Measurements from ENCODE around the gene ETV4.

The ETV4 gene

DNA sequence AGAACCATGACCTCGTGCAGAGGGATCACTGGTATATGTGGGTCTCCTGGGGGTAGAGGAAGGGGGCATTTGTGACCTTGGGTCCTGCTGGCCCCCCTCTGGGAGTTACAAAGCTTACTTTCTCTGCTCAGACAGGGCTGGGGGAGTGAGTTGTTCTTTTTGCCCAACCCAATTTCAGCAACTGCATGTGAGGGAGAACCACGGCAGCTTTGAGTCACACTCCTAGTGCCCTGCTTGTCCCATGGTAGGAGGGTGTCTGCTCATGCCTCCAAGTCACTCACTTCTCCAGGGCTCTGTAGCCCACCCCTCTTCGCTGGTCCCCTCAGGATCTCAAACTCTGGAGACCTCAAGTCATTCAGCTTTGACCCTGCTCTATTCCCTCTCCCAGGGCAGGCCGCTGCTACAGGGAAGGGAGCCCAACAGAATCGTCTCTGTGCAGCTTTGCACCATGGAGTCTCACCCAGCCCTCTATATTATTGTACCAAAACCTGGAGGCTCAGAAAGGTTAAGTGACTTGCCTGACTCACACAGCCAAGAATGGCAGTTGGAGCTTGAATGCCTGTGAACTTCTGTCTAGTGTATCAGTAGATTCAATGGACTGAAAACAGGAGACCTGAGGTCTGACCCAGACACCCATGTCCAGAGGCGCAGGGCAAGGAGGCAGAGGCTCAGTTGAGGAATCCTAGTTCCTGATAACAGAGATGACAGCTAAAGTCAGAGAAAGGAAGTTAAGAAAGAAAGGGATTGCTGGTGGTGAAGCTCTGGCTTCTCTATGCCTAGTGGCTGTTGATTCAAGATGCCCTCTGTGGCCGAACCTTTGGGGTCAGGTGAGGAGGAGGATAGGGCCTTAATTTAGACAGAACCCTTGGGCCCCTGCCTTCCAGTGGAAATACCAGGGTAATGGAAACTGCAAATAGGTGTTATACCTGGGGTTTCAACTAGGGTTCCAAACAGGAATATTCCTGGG, 14.6 kb upstream of the ETV4 start:
- no peak for DNase-seq (ENCODE audit: low spot score)
- peaks cover 7% of the 10 kb centered on the region for H3K4me1 Mint-ChIP-seq (ENCODE audit: low read depth)
- no peak overlapping the region for H3K4me3 Mint-ChIP-seq
- no peak overlapping the region for H3K27ac Mint-ChIP-seq
- H3K27me3 Mint-ChIP-seq (ENCODE audit: low read depth): peaks cover 26% of the 10 kb centered on the region
- no peaks in the 10 kb centered on the region for H3K9me3 Mint-ChIP-seq
- no peaks in the 10 kb centered on the region for H3K36me3 Mint-ChIP-seq (ENCODE audit: low read depth)

DNA sequence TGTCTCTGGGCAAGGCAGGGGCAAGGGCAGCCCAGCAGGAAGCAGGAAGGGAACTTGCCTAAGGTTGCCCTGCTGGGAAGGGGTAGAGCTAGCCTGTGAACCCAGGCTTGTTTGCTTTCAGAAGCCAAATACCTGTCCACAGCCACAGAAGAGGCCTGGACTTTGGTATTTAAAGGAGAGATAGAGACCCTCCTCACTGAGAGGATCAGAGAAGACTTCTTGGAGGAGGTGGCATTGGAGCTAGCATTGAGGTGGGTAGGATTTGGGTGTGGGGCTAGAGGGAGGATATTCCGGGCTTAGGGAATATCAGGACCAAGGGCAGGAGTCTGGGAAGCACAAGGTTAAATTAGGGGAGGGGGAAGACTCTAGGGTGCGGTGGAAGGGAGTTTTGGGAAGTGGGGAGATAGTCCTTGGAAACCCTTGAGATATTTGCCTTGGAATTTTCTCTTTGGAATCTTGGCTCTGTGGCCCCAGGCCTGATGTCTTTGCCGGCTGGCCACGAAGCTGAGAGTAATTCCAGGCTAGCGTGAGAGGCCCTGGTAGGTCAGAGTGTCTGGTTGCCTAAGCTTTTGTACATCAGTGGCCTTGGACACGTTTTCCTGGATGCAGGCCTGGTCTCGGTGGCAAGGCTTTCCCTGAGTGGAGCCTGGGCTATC, 13.1 kb upstream of the ETV4 start:
- H3K4me1 Mint-ChIP-seq (ENCODE audit: low read depth): peaks cover 7% of the 10 kb centered on the region
- peaks cover 27% of the 10 kb centered on the region for H3K27me3 Mint-ChIP-seq (ENCODE audit: low read depth)
- H3K36me3 Mint-ChIP-seq (ENCODE audit: low read depth): no peaks in the 10 kb centered on the region
- H3K4me3 Mint-ChIP-seq: no peak overlapping the region
- no peak overlapping the region for H3K27ac Mint-ChIP-seq
- no peak for DNase-seq (ENCODE audit: low spot score)
- no peaks in the 10 kb centered on the region for H3K9me3 Mint-ChIP-seq

DNA sequence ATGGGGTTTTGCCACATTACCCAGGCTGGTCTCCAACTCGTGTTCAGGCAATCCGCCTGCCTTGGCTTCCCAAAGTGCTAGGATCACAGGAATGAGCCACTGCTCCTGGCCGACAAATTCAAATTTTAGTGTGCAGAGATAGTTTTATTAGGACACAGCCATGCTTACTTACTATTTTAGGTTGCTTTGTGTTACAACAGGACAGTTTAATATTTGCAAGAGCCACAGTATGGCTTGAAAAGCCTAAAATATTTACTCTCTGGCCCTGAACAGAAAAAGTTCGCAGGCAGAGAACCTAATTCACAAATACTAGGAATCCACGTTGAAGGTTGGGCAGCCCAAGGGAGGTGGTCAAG, 12.6 kb upstream of the ETV4 start:
- Mint-ChIP-seq H3K9me3 (no peaks in the 10 kb centered on the region), H3K36me3 (ENCODE audit: low read depth) (no peaks in the 10 kb centered on the region), H3K4me3 (no peak overlapping the region), H3K4me1 (ENCODE audit: low read depth) (peaks cover 7% of the 10 kb centered on the region), H3K27ac (no peak overlapping the region), H3K27me3 (ENCODE audit: low read depth) (peaks cover 28% of the 10 kb centered on the region)
- DNase-seq (ENCODE audit: low spot score): no peak

DNA sequence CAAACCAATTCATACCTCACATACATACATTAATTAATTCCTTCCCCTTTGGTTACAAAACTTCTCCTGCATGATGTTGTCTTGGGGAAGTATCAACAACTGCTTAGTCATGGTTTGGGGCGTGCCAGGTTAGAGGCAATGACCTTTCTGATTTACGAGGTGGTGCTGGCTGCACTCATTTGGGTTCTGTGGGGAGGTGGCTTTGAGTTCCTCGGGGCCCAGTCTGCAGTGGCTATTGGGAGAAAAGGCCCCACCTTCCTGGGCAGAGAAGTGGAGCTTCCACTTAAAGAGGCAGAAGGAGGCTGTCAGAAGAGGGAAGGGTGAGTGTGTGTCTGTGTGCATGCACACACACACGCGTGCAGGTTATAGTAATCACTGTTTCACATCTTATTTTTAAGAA, 10.2 kb upstream of the ETV4 start:
- Mint-ChIP-seq H3K36me3 (ENCODE audit: low read depth) (no peaks in the 10 kb centered on the region), H3K9me3 (no peaks in the 10 kb centered on the region), H3K27ac (peak overlapping the region; percentile 42), H3K4me3 (no peak overlapping the region), H3K27me3 (ENCODE audit: low read depth) (peaks cover 20% of the 10 kb centered on the region), H3K4me1 (ENCODE audit: low read depth) (peaks cover 7% of the 10 kb centered on the region)
- DNase-seq (ENCODE audit: low spot score): no peak

DNA sequence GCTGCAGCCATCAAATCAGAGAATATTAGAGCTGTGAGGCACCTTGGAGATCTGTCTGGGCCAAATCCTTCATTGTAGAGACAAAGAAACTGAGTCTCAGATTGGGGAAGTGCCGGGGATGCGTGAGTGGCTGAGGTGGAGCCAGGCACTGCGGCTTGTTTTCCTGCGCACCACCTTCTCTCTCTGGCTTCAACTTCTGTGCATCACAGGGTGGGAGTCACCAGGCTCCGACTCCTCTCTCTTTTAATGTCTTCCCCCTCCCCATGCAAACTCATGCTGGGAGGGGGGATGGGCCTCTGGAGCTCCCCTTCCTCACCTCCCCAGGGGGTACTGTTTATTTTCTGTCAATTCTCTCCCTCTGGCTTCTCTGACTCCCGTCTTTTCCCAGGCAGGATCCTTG, 8.7 kb upstream of the ETV4 start:
- Mint-ChIP-seq H3K4me3 (no peak overlapping the region), H3K36me3 (ENCODE audit: low read depth) (no peaks in the 10 kb centered on the region), H3K27ac (no peak overlapping the region), H3K27me3 (ENCODE audit: low read depth) (peaks cover 22% of the 10 kb centered on the region), H3K4me1 (ENCODE audit: low read depth) (peaks cover 7% of the 10 kb centered on the region), H3K9me3 (no peaks in the 10 kb centered on the region)
- no peak for DNase-seq (ENCODE audit: low spot score)

DNA sequence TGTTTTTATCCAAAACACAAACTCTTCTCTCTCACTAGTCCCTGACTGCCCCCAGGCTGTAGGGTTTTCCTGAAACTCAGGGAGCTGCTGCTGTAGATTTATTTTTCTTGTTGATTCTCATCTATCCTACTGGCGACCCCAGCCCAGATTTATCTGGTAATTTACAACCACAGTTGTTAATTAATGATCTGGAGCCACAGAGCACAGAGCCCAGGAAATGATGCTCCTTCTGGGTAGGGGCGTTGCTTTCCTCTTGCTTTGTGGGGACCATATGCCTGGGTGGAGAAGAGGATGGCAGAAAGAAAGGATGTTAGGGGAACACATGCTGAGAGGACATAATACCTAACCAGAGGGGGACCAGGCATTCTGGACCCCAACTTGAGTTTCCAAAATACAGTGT, 7.4 kb upstream of the ETV4 start:
- no peaks in the 10 kb centered on the region for H3K9me3 Mint-ChIP-seq
- no peak overlapping the region for H3K27ac Mint-ChIP-seq
- H3K36me3 Mint-ChIP-seq (ENCODE audit: low read depth): no peaks in the 10 kb centered on the region
- no peak overlapping the region for H3K4me3 Mint-ChIP-seq
- H3K27me3 Mint-ChIP-seq (ENCODE audit: low read depth): peaks cover 18% of the 10 kb centered on the region
- no peak for DNase-seq (ENCODE audit: low spot score)
- H3K4me1 Mint-ChIP-seq (ENCODE audit: low read depth): peaks cover 7% of the 10 kb centered on the region

DNA sequence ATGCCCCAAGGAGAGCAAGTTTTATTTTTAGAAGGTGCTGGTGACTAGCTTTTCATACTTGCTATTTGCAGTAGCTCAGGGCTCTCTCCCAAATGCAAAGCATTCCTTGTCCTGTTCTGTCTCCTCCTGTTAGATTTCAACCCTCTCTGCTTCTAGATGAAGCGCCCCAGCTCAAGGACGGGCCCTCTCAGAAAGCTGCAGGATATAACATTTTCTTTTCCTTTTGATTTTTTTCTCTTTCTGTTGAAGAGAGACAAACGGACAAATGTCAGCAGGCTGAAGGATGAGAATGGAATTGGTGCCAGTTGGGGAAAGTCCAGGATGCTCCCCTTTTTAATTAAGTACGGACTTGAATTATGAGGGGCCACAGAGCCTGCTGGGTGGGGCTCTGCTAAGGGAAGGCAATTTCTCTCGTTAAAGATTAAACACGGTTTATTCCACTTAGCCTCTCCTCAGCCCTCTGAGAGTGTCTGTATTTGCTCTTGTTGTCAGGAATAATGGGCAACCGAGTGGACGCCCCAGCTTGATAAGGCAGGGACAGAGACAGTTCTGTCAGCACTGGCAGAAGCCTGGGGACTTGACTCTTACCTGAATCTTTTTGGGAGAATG, 6.2 kb upstream of the ETV4 start:
- no peaks in the 10 kb centered on the region for H3K36me3 Mint-ChIP-seq (ENCODE audit: low read depth)
- no peak overlapping the region for H3K4me3 Mint-ChIP-seq
- peaks cover 9% of the 10 kb centered on the region for H3K4me1 Mint-ChIP-seq (ENCODE audit: low read depth)
- no peak overlapping the region for H3K27ac Mint-ChIP-seq
- peaks cover 27% of the 10 kb centered on the region for H3K27me3 Mint-ChIP-seq (ENCODE audit: low read depth)
- no peaks in the 10 kb centered on the region for H3K9me3 Mint-ChIP-seq
- DNase-seq (ENCODE audit: low spot score): no peak

DNA sequence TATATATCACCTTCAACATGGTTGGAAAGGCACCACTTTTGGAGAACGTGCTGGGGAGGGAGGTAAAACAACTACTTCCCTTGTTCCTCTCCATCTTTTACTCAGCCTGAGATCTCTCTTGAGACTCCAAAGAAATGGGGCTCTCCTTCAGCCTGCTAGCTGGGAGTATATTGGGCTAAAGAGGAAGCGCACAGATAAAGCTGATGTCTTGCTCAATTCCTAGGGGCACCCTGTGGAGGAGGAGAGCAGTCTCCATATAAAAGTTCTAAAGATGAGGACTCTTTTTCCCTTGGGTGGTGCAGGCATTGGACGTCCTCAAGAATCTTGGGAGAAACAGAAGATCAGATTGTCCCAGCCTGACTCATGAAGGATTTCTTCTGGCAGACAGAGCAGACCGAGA, 4.6 kb upstream of the ETV4 start:
- Mint-ChIP-seq H3K4me1 (ENCODE audit: low read depth) (peaks cover 12% of the 10 kb centered on the region), H3K27ac (no peak overlapping the region), H3K36me3 (ENCODE audit: low read depth) (no peaks in the 10 kb centered on the region), H3K4me3 (no peak overlapping the region), H3K9me3 (no peaks in the 10 kb centered on the region), H3K27me3 (ENCODE audit: low read depth) (peaks cover 38% of the 10 kb centered on the region)
- no peak for DNase-seq (ENCODE audit: low spot score)

DNA sequence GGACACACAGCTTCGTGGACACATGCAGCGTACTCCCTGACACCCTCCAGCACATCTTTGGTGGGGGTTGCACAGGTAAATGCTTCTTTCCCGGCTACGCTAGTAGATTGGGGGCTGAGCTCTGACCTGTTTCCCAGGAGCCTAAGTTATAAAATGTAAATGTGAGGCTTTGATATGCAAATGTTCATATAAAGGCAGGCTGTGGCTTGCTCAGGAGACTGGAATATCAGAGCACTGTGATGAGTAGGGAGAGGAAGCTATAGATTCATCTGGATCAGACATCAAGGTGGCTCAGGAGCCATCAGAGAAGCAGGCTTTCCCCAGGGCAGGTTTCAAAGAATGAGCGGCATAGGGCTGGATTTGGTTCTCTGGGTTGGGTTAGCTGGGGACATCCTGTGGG, 3.4 kb upstream of the ETV4 start:
- Mint-ChIP-seq H3K27me3 (ENCODE audit: low read depth) (peaks cover 42% of the 10 kb centered on the region), H3K36me3 (ENCODE audit: low read depth) (no peaks in the 10 kb centered on the region), H3K9me3 (no peaks in the 10 kb centered on the region), H3K27ac (no peak overlapping the region), H3K4me1 (ENCODE audit: low read depth) (peaks cover 18% of the 10 kb centered on the region), H3K4me3 (no peak overlapping the region)
- DNase-seq (ENCODE audit: low spot score): no peak

DNA sequence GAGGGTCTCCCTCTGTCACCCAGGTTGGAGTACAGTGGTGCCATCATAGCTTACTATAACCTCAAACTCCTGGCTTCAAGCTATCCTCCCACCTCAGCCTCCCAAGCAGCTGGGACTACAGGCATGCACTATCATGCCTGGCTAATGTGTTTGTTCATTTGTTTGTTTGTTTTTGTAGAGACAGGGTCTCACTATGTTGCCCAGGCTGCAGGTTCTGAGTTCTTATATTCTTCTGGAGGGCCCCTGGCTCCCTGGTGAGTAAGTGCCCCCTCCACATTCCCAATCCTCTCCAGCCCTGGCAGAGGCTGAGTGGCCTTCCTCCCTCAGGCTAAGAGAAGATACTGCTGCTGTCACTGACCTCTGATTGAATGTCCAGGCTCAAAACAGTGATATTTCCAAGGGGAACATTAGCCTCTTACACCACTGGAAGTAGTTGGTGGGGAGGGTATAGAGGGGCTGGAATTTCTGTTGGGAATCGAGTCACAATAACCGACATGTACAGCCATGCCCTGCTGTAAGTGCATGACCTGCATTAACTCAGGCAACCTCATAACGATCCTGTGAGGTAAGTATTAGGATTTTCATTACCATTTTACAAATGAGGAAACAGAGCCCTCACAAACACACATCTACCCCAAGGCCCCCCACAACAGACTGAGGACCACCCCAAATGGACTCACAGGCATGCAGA, 2.7 kb upstream of the ETV4 start:
- H3K9me3 Mint-ChIP-seq: no peaks in the 10 kb centered on the region
- H3K4me3 Mint-ChIP-seq: no peak overlapping the region
- H3K36me3 Mint-ChIP-seq (ENCODE audit: low read depth): no peaks in the 10 kb centered on the region
- H3K27ac Mint-ChIP-seq: no peak overlapping the region
- DNase-seq (ENCODE audit: low spot score): no peak
- H3K27me3 Mint-ChIP-seq (ENCODE audit: low read depth): peaks cover 44% of the 10 kb centered on the region
- peaks cover 21% of the 10 kb centered on the region for H3K4me1 Mint-ChIP-seq (ENCODE audit: low read depth)

DNA sequence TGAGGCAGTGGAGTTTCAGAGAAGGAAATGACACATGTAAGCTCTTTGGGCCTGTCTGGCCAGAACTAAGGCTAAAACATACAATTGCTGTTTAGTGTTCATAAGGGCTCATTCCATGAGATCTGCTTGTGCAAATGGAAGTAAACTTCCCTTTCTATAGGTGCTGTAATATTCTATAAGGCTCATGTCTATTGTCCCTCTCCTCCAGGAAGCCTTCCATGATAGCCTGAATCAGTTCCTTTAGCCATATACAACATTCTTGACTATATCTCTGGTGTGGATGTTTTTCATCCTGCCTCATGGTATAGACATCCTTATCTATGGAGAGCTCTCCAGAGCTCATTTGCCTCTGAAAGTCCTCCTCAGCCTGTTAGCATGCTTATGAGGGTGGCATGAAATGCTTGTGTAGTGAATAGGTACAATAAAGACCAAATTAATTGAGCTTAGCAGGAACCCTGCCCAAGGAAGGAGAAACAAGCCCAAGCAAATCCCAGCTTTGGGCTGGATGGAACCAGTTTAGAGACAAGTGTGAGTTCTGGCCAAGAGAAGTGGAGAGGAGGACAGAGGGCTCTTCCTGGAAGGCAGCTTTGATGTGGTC, 1.6 kb upstream of the ETV4 start:
- DNase-seq (ENCODE audit: low spot score): no peak
- Mint-ChIP-seq H3K9me3 (no peaks in the 10 kb centered on the region), H3K27me3 (ENCODE audit: low read depth) (peaks cover 49% of the 10 kb centered on the region), H3K27ac (no peak overlapping the region), H3K36me3 (ENCODE audit: low read depth) (no peaks in the 10 kb centered on the region), H3K4me3 (peak overlapping the region; percentile 87), H3K4me1 (ENCODE audit: low read depth) (peaks cover 23% of the 10 kb centered on the region)

DNA sequence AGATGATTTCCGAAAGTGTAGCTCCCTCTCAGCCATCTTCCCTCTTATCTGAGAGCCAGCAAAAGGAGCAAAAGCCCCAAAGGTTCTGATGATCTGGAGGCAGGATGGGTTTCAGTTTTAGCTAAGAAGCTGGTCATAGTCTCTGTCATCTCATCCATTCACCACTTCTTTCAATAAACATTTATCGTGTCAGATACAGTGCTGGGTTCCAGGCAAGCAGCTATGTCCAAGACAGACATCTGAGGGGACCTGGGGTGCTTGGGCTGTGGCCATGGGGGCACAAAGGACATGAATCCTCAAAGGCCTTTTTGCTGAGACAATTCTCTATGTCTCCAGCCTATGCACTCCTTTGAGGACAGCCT, 1.0 kb upstream of the ETV4 start:
- Mint-ChIP-seq H3K9me3 (no peaks in the 10 kb centered on the region), H3K36me3 (ENCODE audit: low read depth) (no peaks in the 10 kb centered on the region), H3K27ac (no peak overlapping the region), H3K27me3 (ENCODE audit: low read depth) (peaks cover 51% of the 10 kb centered on the region), H3K4me1 (ENCODE audit: low read depth) (peaks cover 23% of the 10 kb centered on the region), H3K4me3 (peak overlapping the region; percentile 87)
- DNase-seq (ENCODE audit: low spot score): no peak

DNA sequence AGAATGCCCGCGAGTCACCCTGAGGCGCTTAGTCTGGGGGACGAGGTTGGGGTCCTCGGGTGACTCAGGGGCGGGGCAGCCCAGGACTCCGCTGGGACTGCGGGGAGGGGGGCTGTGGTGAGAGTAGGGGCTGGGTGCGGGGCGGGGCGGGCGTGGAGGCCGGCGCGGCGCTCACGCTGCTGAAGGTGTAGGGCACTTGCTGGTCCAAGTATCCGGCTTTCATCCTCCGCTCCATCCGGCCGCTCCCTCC, 832 bp downstream of the ETV4 start:
- H3K4me3 Mint-ChIP-seq: peak overlapping the region; percentile 78
- DNase-seq (ENCODE audit: low spot score): no peak
- H3K27ac Mint-ChIP-seq: no peak overlapping the region
- H3K36me3 Mint-ChIP-seq (ENCODE audit: low read depth): no peaks in the 10 kb centered on the region
- no peaks in the 10 kb centered on the region for H3K9me3 Mint-ChIP-seq
- peaks cover 23% of the 10 kb centered on the region for H3K4me1 Mint-ChIP-seq (ENCODE audit: low read depth)
- H3K27me3 Mint-ChIP-seq (ENCODE audit: low read depth): peaks cover 53% of the 10 kb centered on the region
